HG03039 (cell line): ENCODE measurements around the gene SLC25A17.
"Not testable (repeated sequence)": the region's sequence is repeated elsewhere in the genome, so short reads cannot be mapped to it uniquely, and the experiment has no call there.

Experiments
- ATAC-seq: cut with Tn5 transposase; IDR thresholded peaks from one replicate; pipeline ENCODE4 v1.9.1; 2021; ENCODE audit warnings: mild to moderate bottlenecking, moderate library complexity; ENCODE audit not compliant: unreplicated experiment

The SLC25A17 gene, protein sequence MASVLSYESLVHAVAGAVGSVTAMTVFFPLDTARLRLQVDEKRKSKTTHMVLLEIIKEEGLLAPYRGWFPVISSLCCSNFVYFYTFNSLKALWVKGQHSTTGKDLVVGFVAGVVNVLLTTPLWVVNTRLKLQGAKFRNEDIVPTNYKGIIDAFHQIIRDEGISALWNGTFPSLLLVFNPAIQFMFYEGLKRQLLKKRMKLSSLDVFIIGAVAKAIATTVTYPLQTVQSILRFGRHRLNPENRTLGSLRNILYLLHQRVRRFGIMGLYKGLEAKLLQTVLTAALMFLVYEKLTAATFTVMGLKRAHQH

GRCh38 chr22:40818747-40819598 is at the start of gene SLC25A17:
TSS of gene SLC25A17 (minus strand) at chr22:40819346. CDS start at chr22:40819248, 98 bp downstream.
- ATAC-seq, result peak; percentile 79

DNA sequence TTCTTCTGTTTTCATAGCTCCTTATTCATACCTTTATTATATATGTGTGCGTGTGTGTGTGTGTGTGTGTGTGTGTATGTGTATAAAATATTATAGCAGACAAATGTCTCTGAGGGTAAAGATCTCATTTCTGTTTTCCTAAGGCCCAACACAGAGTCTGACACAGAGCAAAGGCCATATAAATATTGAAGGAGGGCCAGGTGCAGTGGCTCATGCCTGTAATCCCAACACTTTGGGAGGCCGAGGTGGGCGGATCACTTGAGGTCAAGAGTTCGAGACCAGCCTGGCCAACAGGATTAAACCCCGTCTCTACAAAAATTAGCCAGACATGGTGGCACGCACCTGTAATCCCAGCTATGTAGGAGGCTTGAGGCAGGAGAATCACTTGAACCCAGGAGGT is 49.2 kb upstream of the SLC25A17 start:
- not testable (repeated sequence) for ATAC-seq

GRCh38 chr22:40867109-40867508 is 48.0 kb upstream of the SLC25A17 start:
- ATAC-seq, result no peak

- no peak for ATAC-seq
These were observed 43.4 kb upstream of the SLC25A17 start for GRCh38 chr22:40862537-40862936.

DNA sequence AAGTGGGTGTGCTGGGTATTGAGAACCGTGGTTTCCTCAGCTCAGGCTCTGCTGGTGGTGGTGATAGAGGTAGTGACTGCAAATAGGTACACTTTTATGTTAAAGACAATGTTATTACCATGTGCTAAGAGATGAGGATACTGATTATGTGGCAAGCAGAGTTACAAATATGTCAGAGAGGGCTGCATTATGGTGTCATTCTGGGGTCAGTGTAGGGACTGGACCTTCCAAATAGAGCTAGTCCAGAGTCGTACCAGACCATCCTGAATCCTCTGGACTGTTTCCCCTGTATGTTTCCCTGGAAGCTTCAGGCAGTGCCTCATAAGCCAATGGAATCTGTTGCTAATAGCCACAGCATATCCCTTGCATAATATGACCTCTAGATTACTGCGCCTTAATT is 42.9 kb upstream of the SLC25A17 start, which contains the start of gene DNAJB7:
Gene DNAJB7, minus strand, starts transcription at position 101 of the 400 bp plus-strand sequence. CDS start 119 bp downstream, outside the sequence.
- no peak for ATAC-seq

DNA sequence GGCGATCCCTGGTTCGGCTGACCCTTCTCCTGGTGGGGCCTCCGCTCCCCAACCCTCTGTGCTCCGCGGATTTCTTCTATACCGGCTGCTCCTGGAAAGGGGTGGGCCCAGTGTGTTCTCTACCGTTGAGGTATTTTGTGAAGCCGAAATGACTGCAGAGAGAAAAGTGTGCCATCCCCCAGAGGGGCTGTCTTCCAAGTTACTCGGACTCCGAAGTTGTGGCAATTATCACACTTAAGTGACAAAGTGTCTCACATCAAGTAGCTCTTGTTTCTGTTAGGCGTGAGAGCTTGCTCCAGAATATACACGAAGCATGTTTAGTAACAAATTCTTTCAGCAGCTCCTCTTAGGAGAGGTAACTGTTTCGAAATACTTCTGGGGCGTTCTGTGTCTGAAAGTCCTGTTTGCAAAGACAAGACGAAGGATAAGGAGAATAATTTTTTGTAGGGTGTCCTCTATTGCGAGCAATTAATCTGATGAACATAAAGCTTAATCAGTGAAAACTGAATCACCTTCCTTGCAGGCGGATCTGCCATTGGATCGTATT is 38.2 kb upstream of the SLC25A17 start:
- ATAC-seq, result no peak

- peak; percentile 75 for ATAC-seq
These were observed 37.6 kb upstream of the SLC25A17 start, which contains the start of the genes ST13 and XPNPEP3 for GRCh38 chr22:40856513-40857308. TSS of gene ST13 (minus strand) at chr22:40856639. CDS start at chr22:40856540, 99 bp downstream. TSS of gene XPNPEP3 (plus strand) at chr22:40857148. CDS start at chr22:40857182, 34 bp downstream.

DNA sequence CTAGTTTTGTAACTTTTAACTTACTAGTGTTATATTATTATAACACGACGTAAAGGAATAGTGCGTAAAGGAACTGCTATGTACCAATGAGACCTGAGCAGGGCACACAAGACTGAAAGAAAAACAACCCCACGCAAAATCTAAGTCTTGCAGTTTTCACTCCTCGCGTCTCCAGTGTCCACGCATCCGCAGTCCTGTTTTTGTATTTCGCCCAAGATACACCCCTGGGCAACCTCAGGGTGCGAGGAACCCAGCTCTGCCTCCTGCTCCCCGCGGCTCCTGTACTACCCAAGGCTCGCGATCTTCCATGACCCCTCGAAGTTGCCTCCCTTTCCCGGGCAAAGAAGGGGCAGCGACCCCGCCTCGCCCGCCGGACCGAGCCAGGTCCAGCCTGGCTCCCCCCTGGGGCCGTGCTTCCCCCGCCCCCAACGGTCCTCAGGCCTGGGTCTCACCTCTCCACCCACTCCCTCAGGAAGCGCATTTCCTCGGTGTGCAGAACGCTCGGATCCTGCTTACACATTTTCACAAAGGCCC is 36.9 kb upstream of the SLC25A17 start:
- peak; percentile 23 for ATAC-seq

- no peak for ATAC-seq
These were observed 36.2 kb upstream of the SLC25A17 start for GRCh38 chr22:40855071-40855978.

GRCh38 chr22:40853961-40854360 is 34.8 kb upstream of the SLC25A17 start:
- ATAC-seq, result no peak

GRCh38 chr22:40853333-40853732 is 34.2 kb upstream of the SLC25A17 start:
- ATAC-seq, result no peak

- ATAC-seq, result not testable (repeated sequence)
These were observed 26.7 kb upstream of the SLC25A17 start for GRCh38 chr22:40845816-40846215.

GRCh38 chr22:40844951-40845350 is 25.8 kb upstream of the SLC25A17 start:
- no peak for ATAC-seq

DNA sequence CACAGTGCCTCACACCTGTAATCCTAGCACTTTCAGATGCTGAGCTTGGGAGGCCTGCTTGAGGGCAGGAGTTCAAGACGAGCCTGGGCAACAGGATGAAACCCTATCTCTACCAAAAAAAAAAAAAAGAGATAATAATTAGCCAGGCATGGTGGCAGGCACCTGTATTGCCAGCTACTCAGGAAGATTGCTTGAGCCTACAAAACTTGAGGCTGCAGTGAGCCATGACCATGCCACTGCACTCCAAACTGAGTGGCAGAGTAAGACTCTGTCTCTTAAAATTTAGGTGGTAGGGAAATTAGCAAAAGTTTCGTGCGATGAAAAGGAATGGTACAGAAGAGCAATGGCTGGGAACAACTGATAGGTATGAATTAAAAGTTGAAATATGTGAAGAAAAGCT is 19.3 kb upstream of the SLC25A17 start:
- no peak for ATAC-seq

GRCh38 chr22:40834619-40835018 is 15.5 kb upstream of the SLC25A17 start:
- ATAC-seq, result no peak

DNA sequence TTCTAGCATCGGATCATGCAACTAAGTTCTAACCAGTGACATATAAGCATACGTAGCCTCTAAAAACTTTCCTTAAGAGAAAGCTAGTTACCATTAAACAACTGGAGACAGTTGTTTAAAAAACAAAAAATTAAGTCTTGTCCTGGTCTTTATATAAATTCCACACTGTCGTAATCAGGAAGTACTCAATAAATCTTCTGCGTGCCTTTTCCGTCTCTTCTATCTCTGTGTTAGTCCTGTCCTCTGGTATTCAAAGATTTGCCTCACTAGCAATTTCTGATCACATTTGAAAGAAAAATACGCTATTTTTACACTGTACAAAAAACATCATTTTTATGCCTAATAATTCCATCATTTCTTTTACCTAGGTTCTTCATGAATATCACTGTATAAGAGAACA is 10.0 kb upstream of the SLC25A17 start:
- no peak for ATAC-seq

- ATAC-seq, result no peak
These were observed 8.0 kb upstream of the SLC25A17 start for GRCh38 chr22:40826984-40827741.

- not testable (repeated sequence) for ATAC-seq
These were observed 7.1 kb upstream of the SLC25A17 start for GRCh38 chr22:40826292-40826691.

DNA sequence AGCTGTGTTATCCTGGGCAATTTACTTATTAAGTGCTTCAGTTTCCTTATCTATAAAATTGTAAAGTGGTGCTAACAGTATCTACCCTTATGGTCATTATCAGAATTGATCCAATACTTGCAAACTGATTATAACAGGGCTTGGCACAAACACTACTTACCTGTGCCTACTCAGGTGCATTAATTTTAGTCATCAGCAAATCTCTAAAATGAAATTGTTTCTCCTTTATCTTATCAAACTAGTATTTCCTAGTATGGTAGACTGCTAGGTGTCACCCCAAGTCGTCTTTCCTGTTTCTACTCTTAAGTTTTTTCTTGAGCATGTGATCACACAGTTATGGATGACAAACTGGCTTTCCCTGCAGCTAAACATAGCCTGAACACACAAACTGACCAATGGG is 4.3 kb upstream of the SLC25A17 start:
- no peak for ATAC-seq
